ENCODE results near the gene ZBTB39. TPM values are rescaled to one million over a fixed set of nuclear protein-coding genes. Genes with fewer than 3 reads are reported as not detected.

The ZBTB39 gene
- total and polyA plus RNA-seq, 2 of the 13 experiments (the other 11 are each of a cell fraction or from before 2014, with no cell fraction given) = 6.5 to 6.9 TPM

DNA sequence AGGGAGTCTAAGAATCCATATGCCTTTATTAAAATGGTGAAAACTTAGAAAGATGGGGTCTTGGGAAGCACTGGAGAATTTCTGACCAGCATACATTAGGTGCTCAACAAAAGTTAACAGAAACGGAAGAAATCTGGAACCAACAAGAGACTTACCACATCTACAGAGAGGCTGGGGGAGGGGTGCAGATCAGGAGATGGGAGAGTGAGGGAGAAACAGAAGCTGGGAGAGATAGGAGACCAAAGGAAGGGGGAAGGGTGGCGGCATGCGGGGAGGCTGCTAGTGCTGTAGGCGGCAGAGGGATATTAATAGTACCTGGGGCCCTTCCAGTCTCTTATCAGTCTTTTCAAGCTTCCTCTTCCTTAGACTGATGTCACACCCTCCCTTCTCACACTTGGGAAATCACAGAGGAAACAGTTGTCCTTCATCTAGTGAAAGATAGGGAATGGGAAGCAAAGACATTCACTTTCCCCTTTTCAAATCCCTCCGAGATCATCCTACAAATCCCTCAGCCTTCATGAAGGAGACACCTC is 18.1 kb downstream of the ZBTB39 start:
- 35% methylated on average over 5 of the region's 5 CpGs for WGBS (ENCODE audit: low lambda C conversion rate)
- no peaks in the 10 kb centered on the region for H3K79me2 ChIP-seq (ENCODE audit: insufficient read depth, low read length)
- H4K20me1 ChIP-seq (ENCODE audit: insufficient read depth, low read length) = no peaks in the 10 kb centered on the region
- BruUV-seq (replicated peaks) = no TSS peak
- H2AFZ ChIP-seq (ENCODE audit: low read length) = no peak overlapping the region
- H3K9ac ChIP-seq (ENCODE audit: insufficient read depth, low read depth, low read length) = no peak overlapping the region
- peaks cover 13% of the 10 kb centered on the region; the same call in 1 of the 2 replicates for H3K4me1 ChIP-seq (ENCODE audit: insufficient read depth, low read length)
- DNase-seq (ENCODE audit: low spot score) (no peak), ATAC-seq (no peak), FAIRE-seq (no peak)
- in situ Hi-C loops (cut with HindIII; ENCODE audit: extremely low pct_ligation_motif_present, low pct_unique_long_range_greater_than_20kb) (loop anchor here (5.0 kb wide), 3 partner anchors 41 to 231 kb away; no protein-coding TSS in a partner anchor), intact Hi-C loops (cut with micrococcal nuclease; ENCODE audit: unreplicated experiment) (loop anchor here (5.0 kb wide), 1 partner anchor 226 kb away; the partner anchor contains the start of gene HSD17B6)
- H3K4me3 ChIP-seq (replicated peaks in 1 of 3; ENCODE audit: insufficient read depth in 1 of 3, low read depth in 2 of 3, low read length in 3 of 3) = no peak overlapping the region
- no peaks in the 10 kb centered on the region for H3K9me3 ChIP-seq (ENCODE audit: low read length)
- H3K36me3 ChIP-seq (replicated peaks in 1 of 2; ENCODE audit: control insufficient read depth in 1 of 2, insufficient read depth in 2 of 2, low read length in 2 of 2) = no peaks in the 10 kb centered on the region
- no peak overlapping the region for H3K27ac ChIP-seq (ENCODE audit: extremely low read length, insufficient read depth, low read length)
- POLR2A ChIA-PET = interaction anchor here (1.0 kb wide), 1 partner anchor 148 kb away, joined by 3 read pairs; no protein-coding TSS in a partner anchor
- no peak overlapping the region for H3K4me2 ChIP-seq (ENCODE audit: low read depth, low read length)
- CTCF ChIA-PET (ENCODE audit: low intra/inter-chr PET ratio, low total read pairs) = interaction anchor here (1.3 to 3.5 kb wide), 4 partner anchors 41 to 231 kb away, joined by 3 to 37 read pairs (median 9); partner anchors contain the start of gene HSD17B6
- H3K27me3 ChIP-seq (ENCODE audit: control insufficient read depth in 1 of 2, insufficient read depth in 2 of 2, low read length in 2 of 2) = no peaks in the 10 kb centered on the region; a peak in 1 of 5 replicates
- TF ChIP-seq ZFX (CRISPR knock-in tag; IDR thresholded peaks at IDR 0.05; ENCODE audit: low read depth) (no peak), ZNF672 (CRISPR knock-in tag; IDR thresholded peaks at IDR 0.05) (no peak), ZNF703 (CRISPR knock-in tag; IDR thresholded peaks at IDR 0.05; ENCODE audit: borderline replicate concordance) (no peak), ZFP90 (CRISPR knock-in tag; IDR thresholded peaks at IDR 0.05; ENCODE audit: borderline replicate concordance) (no peak), GTF2F1 (IDR thresholded peaks at IDR 0.05; ENCODE audit: low read length) (no peak), ZNF441 (CRISPR knock-in tag; IDR thresholded peaks at IDR 0.05; ENCODE audit: borderline replicate concordance) (no peak), MATR3 (CRISPR knock-in tag; IDR thresholded peaks at IDR 0.05) (no peak), KDM5A (IDR thresholded peaks at IDR 0.05; ENCODE audit: borderline replicate concordance, low read length) (no peak), LCORL (IDR thresholded peaks at IDR 0.05) (no peak), LCORL (CRISPR knock-in tag; IDR thresholded peaks at IDR 0.05) (no peak), ISX (CRISPR knock-in tag; conservative IDR thresholded peaks at IDR 0.05) (no peak), FOXJ3 (CRISPR knock-in tag; IDR thresholded peaks at IDR 0.05; ENCODE audit: borderline replicate concordance) (no peak), ZMAT3 (CRISPR knock-in tag; conservative IDR thresholded peaks at IDR 0.05) (no peak)
- TF ChIP-seq, protein P1, sequence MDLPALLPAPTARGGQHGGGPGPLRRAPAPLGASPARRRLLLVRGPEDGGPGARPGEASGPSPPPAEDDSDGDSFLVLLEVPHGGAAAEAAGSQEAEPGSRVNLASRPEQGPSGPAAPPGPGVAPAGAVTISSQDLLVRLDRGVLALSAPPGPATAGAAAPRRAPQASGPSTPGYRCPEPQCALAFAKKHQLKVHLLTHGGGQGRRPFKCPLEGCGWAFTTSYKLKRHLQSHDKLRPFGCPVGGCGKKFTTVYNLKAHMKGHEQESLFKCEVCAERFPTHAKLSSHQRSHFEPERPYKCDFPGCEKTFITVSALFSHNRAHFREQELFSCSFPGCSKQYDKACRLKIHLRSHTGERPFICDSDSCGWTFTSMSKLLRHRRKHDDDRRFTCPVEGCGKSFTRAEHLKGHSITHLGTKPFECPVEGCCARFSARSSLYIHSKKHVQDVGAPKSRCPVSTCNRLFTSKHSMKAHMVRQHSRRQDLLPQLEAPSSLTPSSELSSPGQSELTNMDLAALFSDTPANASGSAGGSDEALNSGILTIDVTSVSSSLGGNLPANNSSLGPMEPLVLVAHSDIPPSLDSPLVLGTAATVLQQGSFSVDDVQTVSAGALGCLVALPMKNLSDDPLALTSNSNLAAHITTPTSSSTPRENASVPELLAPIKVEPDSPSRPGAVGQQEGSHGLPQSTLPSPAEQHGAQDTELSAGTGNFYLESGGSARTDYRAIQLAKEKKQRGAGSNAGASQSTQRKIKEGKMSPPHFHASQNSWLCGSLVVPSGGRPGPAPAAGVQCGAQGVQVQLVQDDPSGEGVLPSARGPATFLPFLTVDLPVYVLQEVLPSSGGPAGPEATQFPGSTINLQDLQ (CRISPR knock-in tag; IDR thresholded peaks at IDR 0.05) = no peak
- TF ChIP-seq, protein P2, sequence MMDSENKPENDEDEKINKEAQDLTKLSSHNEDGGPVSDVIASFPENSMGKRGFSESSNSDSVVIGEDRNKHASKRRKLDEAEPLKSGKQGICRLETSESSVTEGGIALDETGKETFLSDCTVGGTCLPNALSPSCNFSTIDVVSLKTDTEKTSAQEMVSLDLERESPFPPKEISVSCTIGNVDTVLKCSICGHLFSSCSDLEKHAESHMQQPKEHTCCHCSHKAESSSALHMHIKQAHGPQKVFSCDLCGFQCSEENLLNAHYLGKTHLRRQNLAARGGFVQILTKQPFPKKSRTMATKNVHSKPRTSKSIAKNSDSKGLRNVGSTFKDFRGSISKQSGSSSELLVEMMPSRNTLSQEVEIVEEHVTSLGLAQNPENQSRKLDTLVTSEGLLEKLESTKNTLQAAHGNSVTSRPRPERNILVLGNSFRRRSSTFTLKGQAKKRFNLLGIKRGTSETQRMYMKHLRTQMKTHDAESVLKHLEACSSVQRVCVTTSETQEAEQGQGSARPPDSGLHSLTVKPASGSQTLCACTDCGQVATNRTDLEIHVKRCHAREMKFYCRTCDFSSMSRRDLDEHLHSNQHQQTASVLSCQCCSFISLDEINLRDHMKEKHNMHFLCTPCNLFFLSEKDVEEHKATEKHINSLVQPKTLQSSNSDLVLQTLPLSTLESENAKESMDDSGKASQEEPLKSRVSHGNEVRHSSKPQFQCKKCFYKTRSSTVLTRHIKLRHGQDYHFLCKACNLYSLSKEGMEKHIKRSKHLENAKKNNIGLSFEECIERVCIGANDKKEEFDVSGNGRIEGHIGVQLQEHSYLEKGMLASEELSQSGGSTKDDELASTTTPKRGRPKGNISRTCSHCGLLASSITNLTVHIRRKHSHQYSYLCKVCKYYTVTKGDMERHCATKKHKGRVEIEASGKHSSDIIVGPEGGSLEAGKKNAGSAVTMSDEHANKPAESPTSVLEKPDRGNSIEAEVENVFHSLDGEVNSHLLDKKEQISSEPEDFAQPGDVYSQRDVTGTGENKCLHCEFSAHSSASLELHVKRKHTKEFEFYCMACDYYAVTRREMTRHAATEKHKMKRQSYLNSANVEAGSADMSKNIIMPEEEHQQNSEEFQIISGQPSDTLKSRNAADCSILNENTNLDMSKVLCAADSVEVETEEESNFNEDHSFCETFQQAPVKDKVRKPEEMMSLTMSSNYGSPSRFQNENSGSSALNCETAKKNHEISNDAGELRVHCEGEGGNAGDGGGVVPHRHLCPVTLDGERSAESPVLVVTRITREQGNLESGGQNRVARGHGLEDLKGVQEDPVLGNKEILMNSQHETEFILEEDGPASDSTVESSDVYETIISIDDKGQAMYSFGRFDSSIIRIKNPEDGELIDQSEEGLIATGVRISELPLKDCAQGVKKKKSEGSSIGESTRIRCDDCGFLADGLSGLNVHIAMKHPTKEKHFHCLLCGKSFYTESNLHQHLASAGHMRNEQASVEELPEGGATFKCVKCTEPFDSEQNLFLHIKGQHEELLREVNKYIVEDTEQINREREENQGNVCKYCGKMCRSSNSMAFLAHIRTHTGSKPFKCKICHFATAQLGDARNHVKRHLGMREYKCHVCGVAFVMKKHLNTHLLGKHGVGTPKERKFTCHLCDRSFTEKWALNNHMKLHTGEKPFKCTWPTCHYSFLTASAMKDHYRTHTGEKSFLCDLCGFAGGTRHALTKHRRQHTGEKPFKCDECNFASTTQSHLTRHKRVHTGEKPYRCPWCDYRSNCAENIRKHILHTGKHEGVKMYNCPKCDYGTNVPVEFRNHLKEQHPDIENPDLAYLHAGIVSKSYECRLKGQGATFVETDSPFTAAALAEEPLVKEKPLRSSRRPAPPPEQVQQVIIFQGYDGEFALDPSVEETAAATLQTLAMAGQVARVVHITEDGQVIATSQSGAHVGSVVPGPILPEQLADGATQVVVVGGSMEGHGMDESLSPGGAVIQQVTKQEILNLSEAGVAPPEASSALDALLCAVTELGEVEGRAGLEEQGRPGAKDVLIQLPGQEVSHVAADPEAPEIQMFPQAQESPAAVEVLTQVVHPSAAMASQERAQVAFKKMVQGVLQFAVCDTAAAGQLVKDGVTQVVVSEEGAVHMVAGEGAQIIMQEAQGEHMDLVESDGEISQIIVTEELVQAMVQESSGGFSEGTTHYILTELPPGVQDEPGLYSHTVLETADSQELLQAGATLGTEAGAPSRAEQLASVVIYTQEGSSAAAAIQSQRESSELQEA (CRISPR knock-in tag; IDR thresholded peaks at IDR 0.05; ENCODE audit: not compliant biosample characterization) = no peak
